Neutrophil (primary cell): ENCODE results near the gene ATP11A.

Experiments used
- H3K27ac ChIP-seq: fragments of 200-600 bp; sonication (generic); 2 replicates; pipeline ENCODE4 v1.5.1; 2016; ENCODE audit warnings: mild to moderate bottlenecking, moderate library complexity
- H3K27me3 ChIP-seq: fragments of 200-600 bp; sonication (generic); 2 replicates; pipeline ENCODE4 v1.6.0; 2016; ENCODE audit warnings: mild to moderate bottlenecking
- H3K36me3 ChIP-seq: fragments of 200-600 bp; sonication (generic); 2 replicates; pipeline ENCODE4 v1.5.1; 2017
- H3K4me1 ChIP-seq, 2 experiments: fragments of 200-600 bp in 1 of 2; sonication (generic) in 1 of 2; 1 replicate in 1 of 2; 2 replicates in 1 of 2; pipeline versions ENCODE4 v1.5.1 to v1.6.1; 2013 to 2016; ENCODE audit warnings: low read depth in 1 of 2, low read length in 1 of 2, mild to moderate bottlenecking in 1 of 2, moderate library complexity in 1 of 2; ENCODE audit not compliant: control insufficient read depth in 1 of 2, insufficient read depth in 1 of 2
- H3K4me3 ChIP-seq, 2 experiments: fragments of 200-600 bp in 1 of 2; sonication (generic) in 1 of 2; 1 replicate in 1 of 2; 2 replicates in 1 of 2; pipeline ENCODE4 v1.5.1; 2013 to 2016; ENCODE audit warnings: low read depth in 1 of 2, low read length in 1 of 2, mild to moderate bottlenecking in 1 of 2, moderate library complexity in 1 of 2
- H3K9me3 ChIP-seq: fragments of 200-600 bp; sonication (generic); 2 replicates; pipeline ENCODE4 v1.5.1; 2016
- CTCF ChIP-seq: fragments of 200-600 bp; sonication (generic); IDR thresholded peaks from 2 replicates; pipeline ENCODE4 v1.5.1; 2016; ENCODE audit warnings: antibody characterized with exemption

Gene ATP11A

DNA sequence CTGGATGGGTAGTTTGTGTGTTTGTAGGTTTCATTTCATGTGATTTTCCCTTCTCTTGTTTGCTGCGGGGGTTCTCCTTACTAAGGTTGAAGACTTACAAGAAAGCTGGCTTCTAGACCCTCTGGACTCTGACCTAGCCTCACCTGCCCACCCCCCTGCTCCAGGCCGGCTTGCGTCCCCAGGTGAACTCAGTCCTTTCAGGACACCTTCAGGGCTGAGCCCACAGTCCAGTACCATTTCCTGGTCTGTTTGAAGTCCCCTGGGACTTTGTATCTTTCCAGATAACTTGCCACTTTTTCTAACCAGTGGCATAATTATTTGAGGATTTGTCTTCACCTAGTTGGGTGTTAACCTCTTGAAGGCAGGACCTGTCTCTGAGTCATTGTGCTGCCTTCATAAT, 227.9 kb downstream of the ATP11A start:
- no peak overlapping the region for H3K27ac ChIP-seq

GRCh38 chr13:112918266-112918665, 228.4 kb downstream of the ATP11A start:
- Histone ChIP-seq H3K9me3 (no peaks in the 10 kb centered on the region), H3K27me3 (peaks cover 9% of the 10 kb centered on the region), H3K36me3 (no peaks in the 10 kb centered on the region), H3K4me1 (no peaks in the 10 kb centered on the region), H3K27ac (no peak overlapping the region), H3K4me3 (no peak overlapping the region)
- no peak for TF ChIP-seq CTCF

More for the DNA sequence above, 227.9 kb downstream of the ATP11A start:
- TF ChIP-seq CTCF: no peak
- Histone ChIP-seq H3K36me3 (no peaks in the 10 kb centered on the region), H3K9me3 (no peaks in the 10 kb centered on the region), H3K4me1 (no peaks in the 10 kb centered on the region), H3K27me3 (peaks cover 9% of the 10 kb centered on the region), H3K4me3 (no peak overlapping the region)

GRCh38 chr13:112918746-112919145, 228.9 kb downstream of the ATP11A start:
- H3K4me1 ChIP-seq: no peaks in the 10 kb centered on the region
- H3K9me3 ChIP-seq: no peaks in the 10 kb centered on the region
- H3K4me3 ChIP-seq: no peak overlapping the region
- H3K36me3 ChIP-seq: no peaks in the 10 kb centered on the region
- peaks cover 9% of the 10 kb centered on the region for H3K27me3 ChIP-seq
- TF ChIP-seq CTCF: no peak
- no peak overlapping the region for H3K27ac ChIP-seq

GRCh38 chr13:112923962-112924361, 234.1 kb downstream of the ATP11A start:
- H3K9me3 ChIP-seq: no peaks in the 10 kb centered on the region
- H3K36me3 ChIP-seq: no peaks in the 10 kb centered on the region
- H3K4me3 ChIP-seq: no peak overlapping the region
- peaks cover 28% of the 10 kb centered on the region for H3K27me3 ChIP-seq
- no peak for TF ChIP-seq CTCF
- no peak overlapping the region for H3K27ac ChIP-seq
- no peaks in the 10 kb centered on the region for H3K4me1 ChIP-seq

GRCh38 chr13:112924365-112924764, 234.5 kb downstream of the ATP11A start:
- Histone ChIP-seq H3K36me3 (no peaks in the 10 kb centered on the region), H3K4me1 (no peaks in the 10 kb centered on the region), H3K27ac (no peak overlapping the region), H3K4me3 (no peak overlapping the region), H3K9me3 (no peaks in the 10 kb centered on the region), H3K27me3 (peaks cover 33% of the 10 kb centered on the region)
- TF ChIP-seq CTCF: no peak

GRCh38 chr13:112926003-112926402, 236.2 kb downstream of the ATP11A start:
- TF ChIP-seq CTCF: no peak
- peaks cover 49% of the 10 kb centered on the region for H3K27me3 ChIP-seq
- H3K36me3 ChIP-seq: no peaks in the 10 kb centered on the region
- H3K4me3 ChIP-seq: no peak overlapping the region
- no peaks in the 10 kb centered on the region for H3K9me3 ChIP-seq
- H3K27ac ChIP-seq: no peak overlapping the region
- H3K4me1 ChIP-seq: peaks cover 0 to 4% of the 10 kb centered on the region in 2 experiments
